ENCODE data around the gene GGTA1. TPM values are rescaled to one million over a fixed set of nuclear protein-coding genes. Genes with fewer than 3 reads are reported as not detected.

Gene GGTA1
- total RNA-seq, 4 donors from 2014 or later: 1.9 to 37.8 (median 3.5) TPM; not detected in 1

GRCh38 chr9:121509180-121509579 is 9.5 kb upstream of the GGTA1 start:
- intact Hi-C loops (cut with DNase I; ENCODE audit: low total_unique reads) (no loop called here), in situ Hi-C loops (cut with MboI; ENCODE audit: low pct_ligation_motif_present in 1 of 4, low pct_unique_long_range_greater_than_20kb in 1 of 4, low sequenced_read_pairs in 3 of 4) (no loop called here)
- no peaks in the 10 kb centered on the region for H3K27me3 ChIP-seq
- H3K36me3 ChIP-seq: no peaks in the 10 kb centered on the region
- no peak overlapping the region for H3K27ac ChIP-seq
- H3K4me1 ChIP-seq: no peaks in the 10 kb centered on the region
- TF ChIP-seq CTCF (IDR thresholded peaks at IDR 0.05): no peak
- TF ChIP-seq POLR2AphosphoS5 (IDR thresholded peaks at IDR 0.05): no peak
- TF ChIP-seq POLR2A (IDR thresholded peaks at IDR 0.05): no peak
- TF ChIP-seq EP300 (IDR thresholded peaks at IDR 0.05; ENCODE audit: low read depth): no peak
- H3K9me3 ChIP-seq: no peaks in the 10 kb centered on the region
- H3K4me3 ChIP-seq: no peak overlapping the region
- 97 to 100% methylated on average over 4 to 5 of the region's 5 CpGs for WGBS, 2 donors (ENCODE audit: low coverage in 1 of 2)
- DNase-seq: no peak

GRCh38 chr9:121508415-121508814 is 8.8 kb upstream of the GGTA1 start:
- H3K27me3 ChIP-seq: no peaks in the 10 kb centered on the region
- no peak overlapping the region for H3K4me3 ChIP-seq
- DNase-seq: no peak
- in situ Hi-C loops (cut with MboI; ENCODE audit: low pct_ligation_motif_present in 1 of 4, low pct_unique_long_range_greater_than_20kb in 1 of 4, low sequenced_read_pairs in 3 of 4): no loop called here
- H3K9me3 ChIP-seq: no peaks in the 10 kb centered on the region
- no peak overlapping the region for H3K27ac ChIP-seq
- no peaks in the 10 kb centered on the region for H3K4me1 ChIP-seq
- TF ChIP-seq POLR2AphosphoS5 (IDR thresholded peaks at IDR 0.05): no peak
- no peak for TF ChIP-seq POLR2A (IDR thresholded peaks at IDR 0.05)
- no peak for TF ChIP-seq EP300 (IDR thresholded peaks at IDR 0.05; ENCODE audit: low read depth)
- TF ChIP-seq CTCF (IDR thresholded peaks at IDR 0.05): no peak
- intact Hi-C loops (cut with DNase I; ENCODE audit: low total_unique reads): no loop called here
- no peaks in the 10 kb centered on the region for H3K36me3 ChIP-seq

- DNase-seq: no peak
- intact Hi-C loops (cut with DNase I; ENCODE audit: low total_unique reads): no loop called here
- Histone ChIP-seq H3K27me3 (peaks cover 8% of the 10 kb centered on the region), H3K4me1 (no peaks in the 10 kb centered on the region), H3K4me3 (no peak overlapping the region), H3K27ac (no peak overlapping the region), H3K9me3 (no peaks in the 10 kb centered on the region), H3K36me3 (no peaks in the 10 kb centered on the region)
- in situ Hi-C loops (cut with MboI; ENCODE audit: low pct_ligation_motif_present in 1 of 4, low pct_unique_long_range_greater_than_20kb in 1 of 4, low sequenced_read_pairs in 3 of 4): no loop called here
- TF ChIP-seq EP300 (IDR thresholded peaks at IDR 0.05; ENCODE audit: low read depth): no peak
- TF ChIP-seq CTCF (IDR thresholded peaks at IDR 0.05): no peak
- TF ChIP-seq POLR2AphosphoS5 (IDR thresholded peaks at IDR 0.05): no peak
- no peak for TF ChIP-seq POLR2A (IDR thresholded peaks at IDR 0.05)
- 69 to 74% methylated on average over 3 to 12 of the region's 12 CpGs for WGBS, 2 donors (ENCODE audit: low coverage in 1 of 2)
These were observed 6.5 kb upstream of the GGTA1 start for GRCh38 chr9:121505903-121506735.

- no peak for TF ChIP-seq POLR2AphosphoS5 (IDR thresholded peaks at IDR 0.05)
- TF ChIP-seq POLR2A (IDR thresholded peaks at IDR 0.05): no peak
- TF ChIP-seq EP300 (IDR thresholded peaks at IDR 0.05; ENCODE audit: low read depth): no peak
- TF ChIP-seq CTCF (IDR thresholded peaks at IDR 0.05): no peak
- intact Hi-C loops (cut with DNase I; ENCODE audit: low total_unique reads) (no loop called here), in situ Hi-C loops (cut with MboI; ENCODE audit: low pct_ligation_motif_present in 1 of 4, low pct_unique_long_range_greater_than_20kb in 1 of 4, low sequenced_read_pairs in 3 of 4) (no loop called here)
- H3K4me3 ChIP-seq: no peak overlapping the region
- no peaks in the 10 kb centered on the region for H3K9me3 ChIP-seq
- no peaks in the 10 kb centered on the region for H3K36me3 ChIP-seq
- 50 to 75% methylated on average over 3 of the region's 3 CpGs for WGBS, 2 donors (ENCODE audit: low coverage in 1 of 2)
- H3K4me1 ChIP-seq: peaks cover 10 to 22% (median 18%) of the 10 kb centered on the region in 4 donors
- H3K27me3 ChIP-seq: peaks cover 34% of the 10 kb centered on the region
- peak overlapping the region in 1 of 4 donors; percentile 14 for H3K27ac ChIP-seq
- no peak for DNase-seq
These were observed 3.8 kb upstream of the GGTA1 start for GRCh38 chr9:121503444-121503843.

Data from transverse colon (tissue), 4 donors.